ENCODE measurements around the gene ENHO.

The ENHO gene

DNA sequence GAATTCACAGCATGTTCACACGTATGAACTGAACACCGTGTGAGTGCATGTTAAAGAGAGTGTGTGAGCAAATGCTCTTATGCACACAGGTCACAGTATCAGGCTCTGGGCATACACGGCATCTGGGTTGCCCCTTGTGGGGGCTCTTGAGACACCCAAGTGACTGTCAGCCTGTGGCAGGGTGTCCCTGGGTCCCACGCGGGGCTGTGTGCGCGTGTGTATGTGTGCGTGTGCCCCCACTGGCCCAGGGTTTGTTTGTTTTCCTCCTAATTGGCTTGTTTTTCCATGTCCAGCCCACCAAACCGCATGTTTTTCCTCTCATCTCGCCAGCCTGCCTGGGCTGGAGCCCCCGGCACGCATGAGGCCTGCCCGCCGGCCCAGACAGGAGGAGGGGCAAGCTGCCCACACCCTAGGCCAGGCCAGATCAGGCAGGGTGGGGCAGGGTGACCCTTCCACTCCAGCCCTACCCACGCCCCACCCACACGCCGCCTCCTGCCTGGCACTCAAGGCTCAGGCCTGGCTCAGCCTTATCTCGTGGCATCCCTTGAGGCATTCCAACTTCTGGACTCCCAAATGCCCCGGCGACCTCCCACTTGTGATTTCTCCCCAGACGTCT, 37.9 kb upstream of the ENHO start:
- Histone ChIP-seq H3K4me3 (ENCODE audit: low read length) (no peak overlapping the region), H2AFZ (ENCODE audit: low read depth, low read length) (no peak overlapping the region), H3K9me3 (ENCODE audit: low read length) (peaks cover 20% of the 10 kb centered on the region), H3K36me3 (ENCODE audit: insufficient read depth, low read length) (peaks cover 76% of the 10 kb centered on the region), H3K27me3 (ENCODE audit: insufficient read depth, low read length) (no peaks in the 10 kb centered on the region), H3K4me1 (ENCODE audit: insufficient read depth, low read length) (peaks cover 16% of the 10 kb centered on the region)

DNA sequence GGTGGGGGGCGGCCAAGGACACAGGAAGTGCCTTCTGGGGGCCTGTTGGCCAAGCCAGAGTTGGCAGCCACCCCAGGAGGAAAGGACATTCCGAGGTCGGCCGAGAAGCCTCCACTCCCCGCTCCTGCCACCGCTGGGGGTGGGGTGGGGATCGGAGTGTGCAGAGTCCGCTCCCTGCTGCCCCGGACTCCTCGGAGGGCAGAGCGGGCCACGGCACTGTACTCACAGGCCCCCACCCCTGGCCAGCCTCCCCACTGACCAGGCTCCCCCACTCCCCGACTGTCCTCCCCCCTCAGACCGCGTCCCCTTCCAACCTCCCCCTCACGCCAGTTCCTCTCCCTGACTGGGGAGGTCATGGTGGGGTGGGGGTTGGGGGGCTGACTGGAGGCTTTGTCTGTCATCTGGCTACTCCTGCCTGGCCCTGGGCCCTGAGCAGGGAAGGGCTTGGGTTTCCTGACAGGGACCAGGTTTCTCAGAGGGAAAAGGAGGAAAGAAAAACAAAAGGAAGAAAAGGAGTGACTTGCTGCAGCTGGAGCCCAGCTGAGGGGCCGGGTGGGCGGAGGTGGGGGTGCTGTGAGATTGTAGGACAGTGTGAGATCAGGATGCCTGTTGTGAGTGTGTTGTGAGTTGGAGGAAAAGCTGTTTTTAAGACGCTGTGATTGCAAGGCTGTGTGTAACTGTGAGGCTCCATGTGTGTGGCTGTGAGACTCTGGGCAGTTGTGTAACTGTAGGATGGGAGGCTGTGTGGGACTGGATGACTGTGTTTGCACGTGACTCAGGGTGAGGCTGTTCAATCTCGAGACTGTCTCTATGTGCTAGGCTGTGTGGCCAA, 37.0 kb upstream of the ENHO start:
- Histone ChIP-seq H3K27me3 (ENCODE audit: insufficient read depth, low read length) (no peaks in the 10 kb centered on the region), H3K36me3 (ENCODE audit: insufficient read depth, low read length) (peaks cover 76% of the 10 kb centered on the region), H3K9me3 (ENCODE audit: low read length) (peaks cover 19% of the 10 kb centered on the region), H3K4me1 (ENCODE audit: insufficient read depth, low read length) (peaks cover 16% of the 10 kb centered on the region), H2AFZ (ENCODE audit: low read depth, low read length) (no peak overlapping the region), H3K4me3 (ENCODE audit: low read length) (no peak overlapping the region)

DNA sequence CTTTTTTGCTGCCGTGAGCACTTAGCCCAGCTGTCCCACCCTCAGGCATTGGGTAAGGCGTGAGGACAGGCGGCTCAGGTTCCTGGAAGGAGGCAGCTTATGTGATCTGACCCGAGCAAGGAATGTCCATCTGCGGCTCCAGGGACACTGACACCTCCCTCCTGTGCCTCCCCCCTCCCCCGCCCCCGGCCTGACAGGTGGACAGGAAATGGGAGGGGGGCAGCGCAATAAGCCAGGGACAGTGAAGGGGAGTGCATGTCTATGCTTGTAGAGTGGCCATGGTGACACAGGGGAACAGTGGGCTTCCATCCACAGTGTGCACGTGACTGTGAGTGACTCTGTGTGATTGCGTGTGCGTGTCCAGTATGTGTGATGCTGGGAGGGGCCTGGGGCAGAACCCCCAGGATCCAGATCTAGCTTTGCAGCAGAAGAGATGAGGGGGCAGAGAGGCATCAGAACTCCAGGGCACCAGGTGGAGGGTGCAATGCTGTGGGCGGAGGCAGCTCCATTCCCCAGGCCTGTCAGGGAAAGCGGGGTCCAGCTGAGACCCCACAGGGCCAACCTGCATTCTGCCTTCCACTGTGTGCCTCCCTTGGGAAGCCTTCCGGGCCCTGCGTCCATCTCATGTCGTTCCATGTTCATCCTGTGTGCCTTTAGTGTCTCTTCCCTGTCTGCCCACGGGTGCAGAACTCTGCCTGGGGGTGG, 36.3 kb upstream of the ENHO start:
- peaks cover 16% of the 10 kb centered on the region for H3K4me1 ChIP-seq (ENCODE audit: insufficient read depth, low read length)
- peaks cover 14% of the 10 kb centered on the region for H3K9me3 ChIP-seq (ENCODE audit: low read length)
- H3K36me3 ChIP-seq (ENCODE audit: insufficient read depth, low read length): peaks cover 75% of the 10 kb centered on the region
- H2AFZ ChIP-seq (ENCODE audit: low read depth, low read length): no peak overlapping the region
- no peak overlapping the region for H3K4me3 ChIP-seq (ENCODE audit: low read length)
- no peaks in the 10 kb centered on the region for H3K27me3 ChIP-seq (ENCODE audit: insufficient read depth, low read length)

- Histone ChIP-seq H3K27me3 (ENCODE audit: insufficient read depth, low read length) (no peaks in the 10 kb centered on the region), H3K4me1 (ENCODE audit: insufficient read depth, low read length) (peaks cover 16% of the 10 kb centered on the region), H3K36me3 (ENCODE audit: insufficient read depth, low read length) (peaks cover 70% of the 10 kb centered on the region), H2AFZ (ENCODE audit: low read depth, low read length) (no peak overlapping the region), H3K4me3 (ENCODE audit: low read length) (no peak overlapping the region), H3K9me3 (ENCODE audit: low read length) (peaks cover 11% of the 10 kb centered on the region)
Observed at GRCh38 chr9:34558364-34558763, 35.6 kb upstream of the ENHO start.

GRCh38 chr9:34557426-34558321, 34.9 kb upstream of the ENHO start:
- H3K4me3 ChIP-seq (ENCODE audit: low read length): no peak overlapping the region
- H2AFZ ChIP-seq (ENCODE audit: low read depth, low read length): no peak overlapping the region
- H3K9me3 ChIP-seq (ENCODE audit: low read length): peaks cover 4% of the 10 kb centered on the region
- peaks cover 16% of the 10 kb centered on the region for H3K4me1 ChIP-seq (ENCODE audit: insufficient read depth, low read length)
- H3K27me3 ChIP-seq (ENCODE audit: insufficient read depth, low read length): no peaks in the 10 kb centered on the region
- peaks cover 70% of the 10 kb centered on the region for H3K36me3 ChIP-seq (ENCODE audit: insufficient read depth, low read length)

DNA sequence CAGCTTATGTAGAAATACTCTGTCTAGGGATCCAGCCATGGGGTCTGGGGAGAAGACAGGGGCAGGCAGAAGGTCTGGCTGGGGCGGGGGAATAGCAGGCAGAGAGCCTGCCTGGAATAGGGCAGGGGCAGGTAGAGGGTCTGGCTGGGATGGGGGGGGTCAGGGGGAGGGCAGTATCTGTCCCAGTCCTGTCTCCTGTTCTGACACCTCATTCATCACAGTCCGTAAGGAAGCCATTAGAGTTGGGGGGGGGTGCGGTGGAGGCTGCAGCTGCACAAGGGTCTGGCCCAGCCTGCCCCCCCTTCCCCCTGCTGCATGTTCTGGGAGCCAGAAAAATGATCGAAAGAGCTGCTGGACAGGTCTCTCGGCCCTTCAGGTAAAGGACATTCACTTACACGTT, 34.2 kb upstream of the ENHO start:
- no peaks in the 10 kb centered on the region for H3K9me3 ChIP-seq (ENCODE audit: low read length)
- H3K36me3 ChIP-seq (ENCODE audit: insufficient read depth, low read length): peaks cover 70% of the 10 kb centered on the region
- H3K4me3 ChIP-seq (ENCODE audit: low read length): no peak overlapping the region
- peaks cover 16% of the 10 kb centered on the region for H3K4me1 ChIP-seq (ENCODE audit: insufficient read depth, low read length)
- H3K27me3 ChIP-seq (ENCODE audit: insufficient read depth, low read length): no peaks in the 10 kb centered on the region
- H2AFZ ChIP-seq (ENCODE audit: low read depth, low read length): no peak overlapping the region

DNA sequence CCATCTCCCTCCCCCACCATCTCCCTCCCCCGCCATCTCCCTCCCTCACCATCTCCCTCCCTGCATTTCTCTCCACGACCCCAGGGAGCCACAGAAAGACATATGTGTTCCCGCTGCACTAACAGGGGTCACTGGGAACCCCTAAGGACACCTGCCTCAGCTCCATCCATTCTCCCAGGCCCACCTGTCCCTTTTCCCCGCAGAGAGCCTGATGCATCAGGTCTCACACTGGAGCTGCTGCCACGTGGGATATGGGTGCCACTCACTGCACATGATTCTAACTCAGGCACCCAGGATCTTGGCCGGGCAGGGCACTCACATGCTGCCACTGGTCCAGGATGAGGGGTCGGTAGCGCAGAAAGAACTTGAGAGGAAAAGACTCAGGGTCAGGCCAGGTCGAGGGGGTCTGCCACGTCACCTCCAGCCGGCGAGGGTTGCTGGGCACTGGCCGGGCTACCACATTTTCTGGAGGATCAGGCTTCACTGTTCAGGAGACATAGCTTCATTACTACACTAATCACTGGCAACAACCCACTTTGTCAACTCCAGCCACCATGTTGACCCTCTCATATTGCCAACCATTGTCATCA, 33.2 kb upstream of the ENHO start:
- no peak overlapping the region for H3K4me3 ChIP-seq (ENCODE audit: low read length)
- peaks cover 12% of the 10 kb centered on the region for H3K4me1 ChIP-seq (ENCODE audit: insufficient read depth, low read length)
- no peaks in the 10 kb centered on the region for H3K9me3 ChIP-seq (ENCODE audit: low read length)
- H3K36me3 ChIP-seq (ENCODE audit: insufficient read depth, low read length): peaks cover 70% of the 10 kb centered on the region
- no peak overlapping the region for H2AFZ ChIP-seq (ENCODE audit: low read depth, low read length)
- H3K27me3 ChIP-seq (ENCODE audit: insufficient read depth, low read length): no peaks in the 10 kb centered on the region

DNA sequence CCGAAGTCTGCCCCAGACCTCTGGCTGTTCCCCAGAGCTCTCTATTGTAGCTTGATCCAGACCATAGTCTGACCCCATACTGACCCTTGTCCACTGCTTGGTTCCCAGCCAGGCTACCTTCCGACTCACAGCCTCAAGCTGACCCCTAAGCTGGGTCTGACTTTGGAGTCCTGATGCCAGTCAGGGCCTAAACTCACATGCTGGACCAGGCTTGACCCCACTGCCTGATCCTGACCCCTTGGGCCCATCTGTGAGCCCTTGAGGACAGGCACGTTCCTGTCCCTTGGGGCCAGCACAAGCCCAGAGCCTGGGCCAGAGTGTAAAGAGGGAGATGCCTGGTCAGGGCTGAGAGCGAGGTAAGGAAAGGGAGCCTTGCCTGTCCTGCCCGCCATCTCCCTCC, 32.7 kb upstream of the ENHO start:
- Histone ChIP-seq H3K36me3 (ENCODE audit: insufficient read depth, low read length) (peaks cover 72% of the 10 kb centered on the region), H2AFZ (ENCODE audit: low read depth, low read length) (no peak overlapping the region)

GRCh38 chr9:34555002-34555348, 32.2 kb upstream of the ENHO start:
- peaks cover 72% of the 10 kb centered on the region for H3K36me3 ChIP-seq (ENCODE audit: insufficient read depth, low read length)
- no peaks in the 10 kb centered on the region for H3K27me3 ChIP-seq (ENCODE audit: insufficient read depth, low read length)
- H2AFZ ChIP-seq (ENCODE audit: low read depth, low read length): no peak overlapping the region

More for the DNA sequence above, 32.7 kb upstream of the ENHO start:
- Histone ChIP-seq H3K27me3 (ENCODE audit: insufficient read depth, low read length) (no peaks in the 10 kb centered on the region), H3K4me3 (ENCODE audit: low read length) (no peak overlapping the region), H3K4me1 (ENCODE audit: insufficient read depth, low read length) (peaks cover 6% of the 10 kb centered on the region), H3K9me3 (ENCODE audit: low read length) (no peaks in the 10 kb centered on the region)

DNA sequence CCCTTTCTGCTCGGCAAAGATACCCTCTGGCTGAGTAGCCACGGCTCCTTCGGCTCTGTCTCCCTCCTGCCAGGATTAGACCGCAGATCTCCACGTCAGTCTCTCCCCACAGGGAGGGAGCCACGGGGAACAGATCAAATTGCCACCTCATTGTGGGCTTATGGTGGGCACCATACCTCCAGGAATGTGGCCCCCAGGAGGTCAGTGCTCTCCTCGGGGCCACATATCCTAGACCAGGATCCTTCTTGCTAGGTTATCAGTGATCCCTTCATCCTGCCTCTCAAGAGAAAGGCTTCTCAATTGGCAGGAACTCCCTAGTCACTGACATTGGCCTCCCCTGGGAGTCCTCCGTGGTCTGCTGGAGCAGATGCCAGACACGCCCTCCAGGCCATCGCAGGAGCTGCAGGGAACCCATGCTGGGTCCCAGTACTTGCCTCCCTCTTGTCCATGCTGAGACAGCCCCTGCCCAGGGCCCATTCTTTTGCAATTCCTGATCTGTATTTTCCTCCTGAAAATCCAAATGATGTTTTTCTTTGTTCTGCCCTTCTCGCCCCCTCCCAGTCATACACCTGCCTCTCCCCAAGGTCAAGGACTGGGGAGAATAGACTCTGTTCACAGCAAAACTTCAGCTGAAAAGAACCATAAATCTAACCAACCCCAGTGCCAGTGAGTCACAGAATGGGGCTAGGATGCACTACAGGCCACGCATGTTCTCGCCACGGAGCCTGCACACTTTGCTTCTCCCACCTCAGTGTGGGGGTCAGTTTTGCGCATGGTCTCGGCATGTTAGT, 31.6 kb upstream of the ENHO start:
- Histone ChIP-seq H3K4me1 (ENCODE audit: insufficient read depth, low read length) (no peaks in the 10 kb centered on the region), H3K27me3 (ENCODE audit: insufficient read depth, low read length) (no peaks in the 10 kb centered on the region), H3K36me3 (ENCODE audit: insufficient read depth, low read length) (peaks cover 72% of the 10 kb centered on the region), H2AFZ (ENCODE audit: low read depth, low read length) (no peak overlapping the region), H3K9me3 (ENCODE audit: low read length) (no peaks in the 10 kb centered on the region), H3K4me3 (ENCODE audit: low read length) (no peak overlapping the region)

More at GRCh38 chr9:34555002-34555348, 32.2 kb upstream of the ENHO start:
- H3K9me3 ChIP-seq (ENCODE audit: low read length): no peaks in the 10 kb centered on the region
- H3K4me1 ChIP-seq (ENCODE audit: insufficient read depth, low read length): peaks cover 1% of the 10 kb centered on the region
- no peak overlapping the region for H3K4me3 ChIP-seq (ENCODE audit: low read length)

DNA sequence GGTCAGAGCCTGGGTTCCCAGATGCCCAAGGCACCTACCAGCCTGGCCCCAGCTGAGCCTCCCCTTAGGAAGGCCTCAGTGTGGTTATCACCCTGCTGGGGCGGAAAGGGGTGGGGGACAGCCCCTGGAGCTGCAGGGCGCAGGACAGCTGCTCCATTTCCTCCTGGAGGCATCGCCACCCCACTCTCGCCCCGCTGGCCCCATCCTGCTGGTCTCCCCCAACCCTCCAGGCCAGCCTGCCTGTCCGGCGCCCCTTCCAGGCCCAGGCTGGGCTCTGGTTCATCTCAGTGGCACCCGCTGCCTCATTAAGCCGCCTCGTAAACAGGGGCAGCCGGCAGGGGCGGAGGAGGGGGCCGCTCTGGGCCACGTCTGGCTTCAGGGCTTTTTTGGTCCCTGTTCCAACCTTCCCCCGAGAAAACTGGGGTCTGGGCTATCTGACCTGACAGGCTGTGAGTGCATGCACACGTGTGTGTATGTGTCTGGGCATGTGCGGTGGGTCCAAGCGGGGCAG, 30.8 kb upstream of the ENHO start:
- Histone ChIP-seq H3K27me3 (ENCODE audit: insufficient read depth, low read length) (no peaks in the 10 kb centered on the region), H3K36me3 (ENCODE audit: insufficient read depth, low read length) (peaks cover 65% of the 10 kb centered on the region), H2AFZ (ENCODE audit: low read depth, low read length) (no peak overlapping the region), H3K4me3 (ENCODE audit: low read length) (no peak overlapping the region), H3K4me1 (ENCODE audit: insufficient read depth, low read length) (no peaks in the 10 kb centered on the region), H3K9me3 (ENCODE audit: low read length) (no peaks in the 10 kb centered on the region)

GRCh38 chr9:34552986-34553385, 30.2 kb upstream of the ENHO start:
- Histone ChIP-seq H3K4me3 (ENCODE audit: low read length) (no peak overlapping the region), H2AFZ (ENCODE audit: low read depth, low read length) (no peak overlapping the region), H3K27me3 (ENCODE audit: insufficient read depth, low read length) (no peaks in the 10 kb centered on the region), H3K36me3 (ENCODE audit: insufficient read depth, low read length) (peaks cover 60% of the 10 kb centered on the region), H3K9me3 (ENCODE audit: low read length) (no peaks in the 10 kb centered on the region), H3K4me1 (ENCODE audit: insufficient read depth, low read length) (peaks cover 3% of the 10 kb centered on the region)

Measured in neuron (in vitro differentiated cells).